Amniotic stem cell (primary cell): Measurements from ENCODE around the gene ASPG.
A peak's percentile ranks its signal among the peaks of the same experiment; 100 is the strongest.

Experiments used
- DNase-seq: peaks from one replicate; lab custom pipeline; 2025; lab: John Stamatoyannopoulos, UW

ASPG gene

GRCh38 chr14:104075530-104076151 lies 9.9 kb upstream of the ASPG start:
- DNase-seq = no peak

- DNase-seq = no peak
These were observed 8.8 kb upstream of the ASPG start for GRCh38 chr14:104076743-104077142.

- peak; percentile 71 for DNase-seq
These were observed 7.5 kb upstream of the ASPG start for GRCh38 chr14:104078031-104078455.

- DNase-seq = no peak
These were observed 4.9 kb upstream of the ASPG start for GRCh38 chr14:104080376-104081260.

GRCh38 chr14:104081261-104081835 lies 4.2 kb upstream of the ASPG start:
- no peak for DNase-seq

- DNase-seq = no peak
These were observed 3.5 kb upstream of the ASPG start for GRCh38 chr14:104081951-104082464.

GRCh38 chr14:104082807-104083206 lies 2.7 kb upstream of the ASPG start:
- DNase-seq = no peak

- no peak for DNase-seq
These were observed 1.1 kb upstream of the ASPG start for GRCh38 chr14:104084251-104085002.

GRCh38 chr14:104085889-104086201 lies 345 bp downstream of the ASPG start:
- DNase-seq = no peak

GRCh38 chr14:104086210-104086660 lies 735 bp downstream of the ASPG start:
- no peak for DNase-seq

GRCh38 chr14:104086661-104087461 lies 1.4 kb downstream of the ASPG start:
- DNase-seq = no peak

- DNase-seq = no peak
These were observed 2.0 kb downstream of the ASPG start for GRCh38 chr14:104087505-104087904.

GRCh38 chr14:104087981-104088850 lies 2.7 kb downstream of the ASPG start:
- no peak for DNase-seq

GRCh38 chr14:104090071-104090748 lies 4.7 kb downstream of the ASPG start:
- no peak for DNase-seq

- no peak for DNase-seq
These were observed 5.8 kb downstream of the ASPG start for GRCh38 chr14:104091061-104091926.

- no peak for DNase-seq
These were observed 6.6 kb downstream of the ASPG start for GRCh38 chr14:104091927-104092771.

- DNase-seq = no peak
These were observed 7.4 kb downstream of the ASPG start for GRCh38 chr14:104092931-104093365.
